ENCODE measurements around the gene GLI2.

GRCh38 chr2:120690521-120690920 lies 45.1 kb upstream of the GLI2 start:
- TF ChIP-seq CTCF (IDR thresholded peaks at IDR 0.05) (no peak), POLR2AphosphoS5 (IDR thresholded peaks at IDR 0.05; ENCODE audit: low read depth, low read length) (no peak), SIN3A (IDR thresholded peaks at IDR 0.05; ENCODE audit: borderline replicate concordance, insufficient read depth, low read depth, low read length) (no peak)
